H1 (cell line): ENCODE results near the gene LRRC37B.
"Not testable (repeated sequence)": the region's sequence is repeated elsewhere in the genome, so short reads cannot be mapped to it uniquely, and the experiment has no call there.

Experiments used
- CHD1 ChIP-seq: IDR thresholded peaks from 2 replicates; pipeline ENCODE4 v1.6.1; 2012; ENCODE audit warnings: low read depth, low read length, improper control_type of control experiment
- EP300 ChIP-seq, 2 experiments: IDR thresholded peaks; 1 replicate in 1 of 2; 2 replicates in 1 of 2; pipeline ENCODE4 v1.6.1; 2011 to 2012; ENCODE audit warnings: low read depth in 2 of 2, low read length in 2 of 2, mild to moderate bottlenecking in 2 of 2, borderline replicate concordance in 1 of 2, inconsistent platforms in 1 of 2, moderate library complexity in 1 of 2
- EZH2 ChIP-seq: fragments of 200-600 bp; sonication (generic); IDR thresholded peaks from 2 replicates; pipeline ENCODE4 v1.7.1; 2012; ENCODE audit warnings: low read depth, mild to moderate bottlenecking, moderate library complexity, low read length, inconsistent platforms; ENCODE audit not compliant: severe bottlenecking
- JUN ChIP-seq: IDR thresholded peaks from 2 replicates; pipeline ENCODE4 v1.6.1; 2011; ENCODE audit warnings: low read depth, mild to moderate bottlenecking, improper control_type of control experiment, low read length
- NRF1 ChIP-seq: IDR thresholded peaks from 2 replicates; pipeline ENCODE4 v1.6.1; 2011; ENCODE audit warnings: mild to moderate bottlenecking, low read depth, low read length, improper control_type of control experiment
- PHF8 ChIP-seq: fragments of 200-600 bp; sonication (generic); conservative IDR thresholded peaks from 2 replicates; pipeline ENCODE4 v1.7.1; 2012; ENCODE audit warnings: low read depth, mild to moderate bottlenecking, inconsistent platforms, low read length, moderate library complexity
- POU5F1 ChIP-seq: IDR thresholded peaks from 2 replicates; pipeline ENCODE4 v1.6.1; 2011; ENCODE audit warnings: low read depth, mild to moderate bottlenecking, low read length, moderate library complexity
- RAD21 ChIP-seq, 2 experiments: IDR thresholded peaks in 1 of 2; conservative IDR thresholded peaks in 1 of 2; 2 replicates each; pipeline ENCODE4 v1.6.1; 2011; ENCODE audit warnings: low read depth in 2 of 2, low read length in 2 of 2, improper control_type of control experiment in 1 of 2, inconsistent platforms in 1 of 2, mild to moderate bottlenecking in 1 of 2, moderate library complexity in 1 of 2
- TF ChIP-seq, protein P1 (sequence below), 3 experiments: IDR thresholded peaks; 1 replicate in 2 of 3; 2 replicates in 1 of 3; pipeline versions ENCODE4 v1.5.1 to v1.6.1; 2011; ENCODE audit warnings: low read length in 3 of 3, mild to moderate bottlenecking in 3 of 3, inconsistent platforms in 2 of 3, low read depth in 1 of 3, moderate library complexity in 1 of 3; ENCODE audit not compliant: insufficient read depth in 1 of 3; ENCODE audit errors: control extremely low read depth in 1 of 3
- TF ChIP-seq, protein P2 (sequence below): IDR thresholded peaks from 2 replicates; pipeline ENCODE4 v1.6.1; 2011; ENCODE audit warnings: low read depth, mild to moderate bottlenecking, low read length; ENCODE audit not compliant: insufficient read depth

DNA sequence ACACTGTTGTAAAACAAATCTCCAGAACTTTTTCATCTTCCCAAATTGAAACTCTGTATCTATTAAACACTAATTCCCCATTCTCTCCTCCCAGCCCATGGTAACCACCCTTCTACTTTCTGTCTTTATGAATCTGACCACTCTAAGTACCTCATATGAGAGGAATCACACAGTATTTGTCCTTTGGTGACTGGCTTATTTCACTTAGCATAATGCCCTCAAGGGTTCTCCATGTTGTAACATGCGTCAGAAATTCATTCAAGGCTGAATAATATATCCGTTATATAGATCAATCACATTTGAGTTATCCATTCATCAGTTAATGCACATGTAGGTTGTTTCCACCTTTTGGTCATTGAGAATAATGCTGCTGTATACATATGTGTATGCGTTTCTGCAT is 48.2 kb downstream of the LRRC37B start:
- TF ChIP-seq, protein P1, sequence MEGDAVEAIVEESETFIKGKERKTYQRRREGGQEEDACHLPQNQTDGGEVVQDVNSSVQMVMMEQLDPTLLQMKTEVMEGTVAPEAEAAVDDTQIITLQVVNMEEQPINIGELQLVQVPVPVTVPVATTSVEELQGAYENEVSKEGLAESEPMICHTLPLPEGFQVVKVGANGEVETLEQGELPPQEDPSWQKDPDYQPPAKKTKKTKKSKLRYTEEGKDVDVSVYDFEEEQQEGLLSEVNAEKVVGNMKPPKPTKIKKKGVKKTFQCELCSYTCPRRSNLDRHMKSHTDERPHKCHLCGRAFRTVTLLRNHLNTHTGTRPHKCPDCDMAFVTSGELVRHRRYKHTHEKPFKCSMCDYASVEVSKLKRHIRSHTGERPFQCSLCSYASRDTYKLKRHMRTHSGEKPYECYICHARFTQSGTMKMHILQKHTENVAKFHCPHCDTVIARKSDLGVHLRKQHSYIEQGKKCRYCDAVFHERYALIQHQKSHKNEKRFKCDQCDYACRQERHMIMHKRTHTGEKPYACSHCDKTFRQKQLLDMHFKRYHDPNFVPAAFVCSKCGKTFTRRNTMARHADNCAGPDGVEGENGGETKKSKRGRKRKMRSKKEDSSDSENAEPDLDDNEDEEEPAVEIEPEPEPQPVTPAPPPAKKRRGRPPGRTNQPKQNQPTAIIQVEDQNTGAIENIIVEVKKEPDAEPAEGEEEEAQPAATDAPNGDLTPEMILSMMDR (IDR thresholded peaks at IDR 0.05; ENCODE audit: control extremely low read depth in 1 of 3, insufficient read depth in 1 of 3, low read depth in 1 of 3, low read length in 3 of 3) = not testable (repeated sequence)
- not testable (repeated sequence) for TF ChIP-seq JUN; NRF1; CHD1; RAD21 (IDR thresholded peaks at IDR 0.05 in 1 of 2, conservative IDR thresholded peaks at IDR 0.05 in 1 of 2; ENCODE audit: low read depth in 2 of 2, low read length in 2 of 2); EP300 (IDR thresholded peaks at IDR 0.05; ENCODE audit: borderline replicate concordance in 1 of 2, low read depth in 2 of 2, low read length in 2 of 2); PHF8; EZH2; POU5F1
- TF ChIP-seq, protein P2, sequence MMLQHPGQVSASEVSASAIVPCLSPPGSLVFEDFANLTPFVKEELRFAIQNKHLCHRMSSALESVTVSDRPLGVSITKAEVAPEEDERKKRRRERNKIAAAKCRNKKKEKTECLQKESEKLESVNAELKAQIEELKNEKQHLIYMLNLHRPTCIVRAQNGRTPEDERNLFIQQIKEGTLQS = not testable (repeated sequence)
